PC-3 (cell line): ENCODE data around the gene PGBD2. TPM values are rescaled to one million over a fixed set of nuclear protein-coding genes. Genes with fewer than 3 reads are reported as not detected.
"Not testable (repeated sequence)": the region's sequence is repeated elsewhere in the genome, so short reads cannot be mapped to it uniquely, and the experiment has no call there.

Source experiments
- ATAC-seq: fragments of 200-7000 bp; cut with Tn5 transposase; 2 replicates; pipeline ENCODE4 v1.9.1; 2020; ENCODE audit warnings: mild to moderate bottlenecking, moderate library complexity
- BruUV-seq: library from RNA; stranded (reverse); fragments of 400-500 nt; replicated peaks from 2 replicates; lab custom pipeline; 2021; lab: Mats Ljungman, UMichigan
- CTCF ChIA-PET: fragments of 300-600 bp; sonication (Branson Sonifier 250); formaldehyde crosslinking; loops from one replicate; lab custom pipeline; 2022; ENCODE audit warnings: antibody characterized with exemption; lab: Charles Lee
- POLR2A ChIA-PET: fragments of 300-600 bp; sonication (Branson Sonifier 250); formaldehyde crosslinking; loops from one replicate; lab custom pipeline; 2022; ENCODE audit warnings: antibody characterized with exemption; ENCODE audit not compliant: unreplicated experiment; lab: Charles Lee
- DNase-seq: peaks from one replicate; pipeline ENCODE4 v3.0.0-alpha.2; 2015
- H2AFZ ChIP-seq: fragments of 300-600 bp; sonication (generic); 2 replicates; pipeline ENCODE4 v1.6.0; 2016; ENCODE audit warnings: antibody characterized with exemption, low read length
- H3F3A ChIP-seq: fragments of 300-600 bp; sonication (generic); one replicate; pipeline ENCODE4 v1.6.0; 2017; ENCODE audit warnings: antibody characterized with exemption, low read length, control low read depth, mild to moderate bottlenecking; ENCODE audit not compliant: unreplicated experiment
- H3K27ac ChIP-seq: fragments of 300-600 bp; sonication (generic); 2 replicates; pipeline ENCODE4 v1.5.1; 2016; ENCODE audit warnings: mild to moderate bottlenecking, low read length
- H3K27me3 ChIP-seq: fragments of 300-600 bp; sonication (generic); 2 replicates; pipeline ENCODE4 v1.6.1; 2016; ENCODE audit warnings: low read length, mixed read lengths
- H3K36me3 ChIP-seq: fragments of 300-600 bp; sonication (generic); 2 replicates; pipeline ENCODE4 v1.6.1; 2016; ENCODE audit warnings: low read depth, mixed run types, low read length, mixed read lengths
- H3K4me1 ChIP-seq: fragments of 300-600 bp; sonication (generic); 2 replicates; pipeline ENCODE4 v1.5.1; 2016; ENCODE audit warnings: low read length; ENCODE audit not compliant: insufficient read depth
- H3K4me2 ChIP-seq: fragments of 300-600 bp; sonication (generic); 2 replicates; pipeline ENCODE4 v1.6.0; 2016; ENCODE audit warnings: low read length
- H3K4me3 ChIP-seq: fragments of 300-600 bp; sonication (generic); 2 replicates; pipeline ENCODE4 v1.5.1; 2016; ENCODE audit warnings: mild to moderate bottlenecking, low read length, mixed read lengths
- H3K79me2 ChIP-seq: fragments of 300-600 bp; sonication (generic); 2 replicates; pipeline ENCODE4 v1.6.1; 2017; ENCODE audit warnings: low read length, mixed read lengths
- H3K9ac ChIP-seq: fragments of 300-600 bp; sonication (generic); 2 replicates; pipeline ENCODE4 v1.6.0; 2016; ENCODE audit warnings: mild to moderate bottlenecking, low read length
- H3K9me2 ChIP-seq: fragments of 300-600 bp; sonication (generic); replicated peaks from 2 replicates; pipeline ENCODE4 v1.6.1; 2016; ENCODE audit warnings: mixed run types, low read length, mixed read lengths
- H3K9me3 ChIP-seq: fragments of 300-600 bp; sonication (generic); 2 replicates; pipeline ENCODE4 v1.6.1; 2016; ENCODE audit warnings: low read length, mixed read lengths
- H4K20me1 ChIP-seq: fragments of 300-600 bp; sonication (generic); 2 replicates; pipeline ENCODE4 v1.6.1; 2016; ENCODE audit warnings: low read length, mixed read lengths
- CTCF ChIP-seq: fragments of 300-600 bp; sonication (generic); conservative IDR thresholded peaks from 2 replicates; pipeline ENCODE4 v1.5.1; 2017; ENCODE audit warnings: antibody characterized with exemption, low read depth, mild to moderate bottlenecking, low read length
- EZH2 ChIP-seq: fragments of 300-600 bp; sonication (generic); IDR thresholded peaks from one replicate; pipeline ENCODE4 v1.6.1; 2017; ENCODE audit warnings: antibody characterized with exemption, mild to moderate bottlenecking, low read length; ENCODE audit not compliant: unreplicated experiment
- EZH2phosphoT487 ChIP-seq: fragments of 300-600 bp; sonication (generic); IDR thresholded peaks from 2 replicates; pipeline ENCODE4 v1.6.1; 2018; ENCODE audit warnings: mild to moderate bottlenecking, antibody characterized with exemption, low read length, borderline replicate concordance
- intact Hi-C: fragments of 100-400 bp; cut with micrococcal nuclease; formaldehyde crosslinking; loops from 2 replicates; pipeline ENCODE4 v1.9.0; 2023
- total RNA-seq: library from RNA; depleted of rRNA; stranded (reverse); fragments of >200 nt; gene quantifications from 2 replicates; pipeline ENCODE4 v1.2.3, GENCODE V29; 2014

PGBD2 gene
- total RNA-seq, 1 experiment from 2014 or later: 6.5 TPM

GRCh38 chr1:248881261-248881660, 24.8 kb upstream of the PGBD2 start:
- POLR2A ChIA-PET: no interaction called here
- H3K4me2 ChIP-seq: no peak overlapping the region
- H3K9me2 ChIP-seq: no peaks in the 10 kb centered on the region
- no peaks in the 10 kb centered on the region for H4K20me1 ChIP-seq
- no peak overlapping the region for H3K27ac ChIP-seq
- intact Hi-C loops: no loop called here
- H3K4me3 ChIP-seq: no peak overlapping the region
- peak; percentile 69 for ATAC-seq
- peak; percentile 58 for DNase-seq
- TF ChIP-seq EZH2phosphoT487 (no peak), CTCF (no peak), EZH2 (no peak)
- no peaks in the 10 kb centered on the region for H3K27me3 ChIP-seq
- no peaks in the 10 kb centered on the region for H3K9me3 ChIP-seq
- no peak overlapping the region for H2AFZ ChIP-seq
- no peaks in the 10 kb centered on the region for H3K79me2 ChIP-seq
- BruUV-seq: no TSS peak
- H3K4me1 ChIP-seq: no peaks in the 10 kb centered on the region
- CTCF ChIA-PET: no interaction called here
- no peak overlapping the region for H3K9ac ChIP-seq
- no peaks in the 10 kb centered on the region for H3K36me3 ChIP-seq
- no peaks in the 10 kb centered on the region for H3F3A ChIP-seq

- POLR2A ChIA-PET, intact Hi-C loops, H3K4me2 ChIP-seq, H3K27me3 ChIP-seq, H3K36me3 ChIP-seq, H2AFZ ChIP-seq, H3K9me3 ChIP-seq, CTCF ChIA-PET, ATAC-seq, H3K9me2 ChIP-seq, H3K79me2 ChIP-seq, H3K4me3 ChIP-seq, H4K20me1 ChIP-seq, H3K9ac ChIP-seq, H3K27ac ChIP-seq, DNase-seq, BruUV-seq, H3K4me1 ChIP-seq, H3F3A ChIP-seq: not testable (repeated sequence)
These were observed 23.6 kb upstream of the PGBD2 start for GRCh38 chr1:248882427-248882826.

GRCh38 chr1:248884632-248885295, 21.3 kb upstream of the PGBD2 start:
- Histone ChIP-seq H3K4me3 (no peak overlapping the region), H3K4me1 (no peaks in the 10 kb centered on the region), H3K9ac (no peak overlapping the region), H4K20me1 (no peaks in the 10 kb centered on the region), H3K9me3 (no peaks in the 10 kb centered on the region), H3K4me2 (no peak overlapping the region), H3K9me2 (no peaks in the 10 kb centered on the region), H3K36me3 (no peaks in the 10 kb centered on the region), H2AFZ (no peak overlapping the region), H3F3A (no peaks in the 10 kb centered on the region), H3K27me3 (no peaks in the 10 kb centered on the region), H3K79me2 (no peaks in the 10 kb centered on the region), H3K27ac (no peak overlapping the region)
- TF ChIP-seq EZH2 (no peak), EZH2phosphoT487 (no peak), CTCF (peak; percentile 53; the same call in 1 of the 2 replicates)
- intact Hi-C loops: loop anchor here (1.0 kb wide), 1 partner anchor 40 kb away; no protein-coding TSS in a partner anchor
- ChIA-PET POLR2A (interaction anchor here (0.6 kb wide), 1 partner anchor 215 kb away, joined by 12 read pairs; no protein-coding TSS in a partner anchor), CTCF (no interaction called here)
- ATAC-seq: peak; percentile 31; the same call in 1 of the 2 replicates
- BruUV-seq: no TSS peak
- no peak for DNase-seq
